NCI-H2171 (cell line): ENCODE results near the gene GBX1.
A peak's percentile ranks its signal among the peaks of the same experiment; 100 is the strongest.

Experiments
- DNase-seq: peaks from one replicate; lab custom pipeline; 2025; lab: John Stamatoyannopoulos, UW

GBX1 gene

GRCh38 chr7:151128144-151128543 is 39.4 kb downstream of the GBX1 start:
- no peak for DNase-seq

GRCh38 chr7:151126491-151127137 is 40.9 kb downstream of the GBX1 start:
- no peak for DNase-seq

GRCh38 chr7:151125846-151126481 is 41.5 kb downstream of the GBX1 start:
- no peak for DNase-seq

- no peak for DNase-seq
Observed at GRCh38 chr7:151125470-151125845, 42.0 kb downstream of the GBX1 start.

- no peak for DNase-seq
Observed at GRCh38 chr7:151124899-151125399, 42.5 kb downstream of the GBX1 start.

- DNase-seq, result no peak
Observed at GRCh38 chr7:151124481-151124880, 43.0 kb downstream of the GBX1 start.

- DNase-seq, result peak; percentile 48
Observed at GRCh38 chr7:151123822-151124464, 43.6 kb downstream of the GBX1 start.

GRCh38 chr7:151123158-151123821 is 44.2 kb downstream of the GBX1 start:
- no peak for DNase-seq

- no peak for DNase-seq
Observed at GRCh38 chr7:151122796-151123157, 44.7 kb downstream of the GBX1 start.

- no peak for DNase-seq
Observed at GRCh38 chr7:151122276-151122675, 45.2 kb downstream of the GBX1 start.

GRCh38 chr7:151121380-151122170 is 45.9 kb downstream of the GBX1 start:
- DNase-seq, result no peak

- DNase-seq, result no peak
Observed at GRCh38 chr7:151120896-151121295, 46.6 kb downstream of the GBX1 start.

- no peak for DNase-seq
Observed at GRCh38 chr7:151119902-151120301, 47.6 kb downstream of the GBX1 start.

GRCh38 chr7:151119055-151119415 is 48.5 kb downstream of the GBX1 start:
- DNase-seq, result no peak

- DNase-seq, result no peak
Observed at GRCh38 chr7:151118108-151119054, 49.1 kb downstream of the GBX1 start.

- no peak for DNase-seq
Observed at GRCh38 chr7:151117565-151117964, 49.9 kb downstream of the GBX1 start.

GRCh38 chr7:151116603-151117440 is 50.7 kb downstream of the GBX1 start:
- no peak for DNase-seq

GRCh38 chr7:151115836-151116418 is 51.6 kb downstream of the GBX1 start:
- DNase-seq, result no peak

GRCh38 chr7:151115121-151115835 is 52.2 kb downstream of the GBX1 start:
- no peak for DNase-seq
